DMS153 treated with DMSO at 0.1 percent for 48 hours (cell line): ENCODE measurements around the gene CLCN3.
"Not testable (repeated sequence)": the region's sequence is repeated elsewhere in the genome, so short reads cannot be mapped to it uniquely, and the experiment has no call there.

Experiments
- DNase-seq: peaks from one replicate; lab custom pipeline; 2025; ENCODE audit not compliant: unreplicated experiment; lab: John Stamatoyannopoulos, UW

CLCN3 gene

GRCh38 chr4:169617306-169617705 is 3.1 kb upstream of the CLCN3 start:
- no peak for DNase-seq

DNA sequence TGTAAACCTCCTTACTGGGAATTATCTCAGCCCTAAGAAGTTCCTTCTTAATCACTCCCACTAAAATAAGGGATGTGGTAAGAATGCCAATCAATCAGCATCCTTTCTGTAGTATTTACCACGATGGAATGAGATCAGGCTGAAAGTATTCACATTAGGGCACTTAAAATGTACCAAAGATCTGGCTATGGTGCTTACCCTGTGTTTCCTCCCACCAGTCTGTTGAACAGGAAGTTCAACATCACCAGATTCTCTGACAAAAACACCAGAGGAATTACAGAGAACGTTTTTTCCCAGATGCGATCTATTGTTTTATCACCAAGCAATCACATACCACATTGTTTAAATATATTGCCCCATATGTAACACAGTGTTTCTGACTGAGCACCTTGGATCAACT is 2.1 kb upstream of the CLCN3 start:
- no peak for DNase-seq

- DNase-seq: no peak
Measured at GRCh38 chr4:169618986-169619385, 1.4 kb upstream of the CLCN3 start.

DNA sequence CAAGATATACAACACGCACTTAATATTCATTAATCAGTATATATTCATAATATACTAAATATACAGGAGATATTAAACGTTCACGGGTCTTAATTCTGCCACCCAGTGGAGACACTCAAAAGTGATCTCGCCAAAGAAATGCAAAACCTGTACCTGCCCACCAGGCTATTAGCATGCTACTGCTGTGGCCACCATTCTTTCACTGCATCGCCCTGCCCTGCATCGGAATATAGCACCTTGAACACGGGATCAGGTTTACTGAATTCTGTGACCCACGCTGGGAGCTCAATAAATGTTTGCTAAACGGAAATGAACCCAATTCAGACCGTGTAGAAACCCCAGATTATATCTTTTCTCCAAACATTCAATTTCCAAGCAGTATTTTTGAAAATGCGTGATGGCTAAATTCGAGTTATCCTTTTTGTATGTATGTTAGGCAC is 840 bp upstream of the CLCN3 start:
- no peak for DNase-seq

DNA sequence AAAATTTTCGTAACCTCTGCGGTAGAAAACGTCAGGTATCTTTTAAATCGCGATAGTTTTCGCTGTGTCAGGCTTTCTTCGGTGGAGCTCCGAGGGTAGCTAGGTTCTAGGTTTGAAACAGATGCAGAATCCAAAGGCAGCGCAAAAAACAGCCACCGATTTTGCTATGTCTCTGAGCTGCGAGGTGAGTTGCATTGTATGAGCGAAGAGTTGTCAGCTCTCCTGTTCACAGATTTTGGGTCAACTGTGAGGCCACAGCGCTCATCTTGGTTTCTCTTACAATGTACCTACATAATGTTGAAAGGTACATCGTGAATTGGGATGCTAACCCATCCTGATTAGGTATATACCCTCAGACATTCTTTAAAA is 486 bp downstream of the CLCN3 start:
- DNase-seq: no peak

DNA sequence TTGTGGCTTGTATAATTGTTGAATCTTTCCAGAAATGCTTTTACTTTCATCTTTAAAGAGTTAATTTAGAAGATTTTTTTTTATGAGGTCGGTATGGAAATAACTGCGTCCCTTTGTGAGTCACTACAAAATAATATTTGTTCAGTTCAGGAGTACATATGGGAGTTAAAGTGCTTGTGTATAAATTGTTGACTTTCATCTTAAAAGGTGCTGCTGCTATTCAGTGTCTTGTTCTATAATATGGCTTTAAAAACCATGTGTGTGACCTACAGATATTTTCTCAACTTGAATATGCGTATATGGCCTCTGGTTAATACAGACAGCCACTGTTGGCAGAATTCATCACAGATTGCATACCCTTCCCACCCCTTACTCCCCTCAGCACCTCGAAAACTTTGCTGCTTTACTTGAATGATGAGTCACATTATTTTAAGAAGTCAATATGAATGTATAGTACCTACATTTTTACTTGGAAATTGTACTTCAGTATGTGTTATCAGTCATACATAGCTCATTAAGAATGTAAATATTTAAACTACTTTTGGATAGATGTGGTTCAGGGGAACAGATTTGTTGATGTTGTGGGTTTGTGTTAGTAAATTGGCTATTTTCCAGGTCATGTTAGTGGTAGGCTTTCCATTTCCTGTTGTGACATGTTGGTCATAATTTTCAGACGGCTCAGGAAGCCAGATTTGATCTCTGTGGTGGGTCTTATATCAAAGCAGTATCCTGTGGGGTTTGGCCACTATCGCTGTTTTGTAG is 1.5 kb downstream of the CLCN3 start:
- DNase-seq: peak; percentile 24

GRCh38 chr4:169622566-169622965 is 2.2 kb downstream of the CLCN3 start:
- no peak for DNase-seq

DNA sequence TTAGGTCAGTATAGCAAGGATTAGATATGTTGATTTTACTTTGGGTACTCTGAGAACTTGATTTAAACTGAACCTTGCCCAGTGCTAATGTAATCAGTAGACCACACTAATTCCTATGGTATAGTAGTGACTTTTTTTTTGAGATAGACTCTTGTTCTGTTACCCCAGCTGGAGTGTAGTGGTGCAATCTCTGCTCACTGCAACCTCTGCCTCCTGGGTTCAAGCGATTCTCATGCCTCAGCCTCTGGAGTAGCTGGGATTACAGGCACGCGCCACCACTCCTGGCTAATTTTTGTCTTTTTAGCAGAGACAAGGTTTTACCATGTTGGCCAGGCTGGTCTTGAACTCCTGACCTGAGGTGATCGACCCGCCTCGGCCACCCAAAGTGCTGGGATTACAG is 3.6 kb downstream of the CLCN3 start:
- not testable (repeated sequence) for DNase-seq

- DNase-seq: no peak
Measured at GRCh38 chr4:169625886-169626285, 5.5 kb downstream of the CLCN3 start.

DNA sequence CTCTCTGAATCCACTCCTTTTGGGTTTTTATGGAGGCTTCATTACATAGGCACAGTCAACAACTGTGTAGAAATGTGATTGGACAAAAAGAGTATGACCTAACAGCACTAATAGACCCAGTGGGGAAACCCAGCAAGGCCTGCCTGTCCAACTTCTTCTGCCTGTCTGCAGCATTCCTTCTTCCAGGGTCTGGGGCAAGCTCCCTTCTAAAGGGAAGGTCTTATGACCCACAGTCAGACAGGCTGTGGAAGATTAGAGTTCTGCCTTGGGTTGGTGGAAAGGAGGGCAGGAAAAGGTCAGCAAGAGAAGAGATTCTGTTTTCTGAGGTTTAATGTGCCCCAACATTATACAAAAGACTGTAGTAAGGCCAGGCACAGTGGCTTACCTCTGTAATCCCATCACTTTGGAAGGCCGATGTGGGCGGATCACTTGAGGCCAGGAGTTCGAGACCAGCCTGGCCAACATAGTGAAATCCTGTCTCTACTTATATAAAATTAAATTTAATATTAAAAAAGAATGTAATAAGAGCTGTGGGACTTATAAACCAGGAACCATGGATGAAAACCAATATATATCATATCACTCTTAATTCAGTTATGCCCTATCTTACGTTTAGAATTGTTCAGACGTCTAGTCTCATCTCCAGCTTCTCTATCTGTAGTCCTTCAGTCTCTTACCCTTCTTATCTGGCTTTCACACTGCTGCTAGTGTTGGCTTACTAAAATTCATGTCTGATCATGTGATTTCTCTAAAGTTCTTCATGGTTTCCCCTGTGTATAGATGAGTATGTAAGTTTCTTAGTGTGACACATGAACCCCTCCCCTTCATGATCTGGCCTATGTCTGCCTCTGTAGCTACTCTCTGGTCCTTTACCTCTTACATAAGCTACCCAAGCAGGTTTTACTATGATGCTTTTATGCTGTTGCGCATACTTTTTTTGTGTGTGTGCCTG is 6.2 kb downstream of the CLCN3 start:
- no peak for DNase-seq

- no peak for DNase-seq
Measured at GRCh38 chr4:169627307-169627706, 6.9 kb downstream of the CLCN3 start.

DNA sequence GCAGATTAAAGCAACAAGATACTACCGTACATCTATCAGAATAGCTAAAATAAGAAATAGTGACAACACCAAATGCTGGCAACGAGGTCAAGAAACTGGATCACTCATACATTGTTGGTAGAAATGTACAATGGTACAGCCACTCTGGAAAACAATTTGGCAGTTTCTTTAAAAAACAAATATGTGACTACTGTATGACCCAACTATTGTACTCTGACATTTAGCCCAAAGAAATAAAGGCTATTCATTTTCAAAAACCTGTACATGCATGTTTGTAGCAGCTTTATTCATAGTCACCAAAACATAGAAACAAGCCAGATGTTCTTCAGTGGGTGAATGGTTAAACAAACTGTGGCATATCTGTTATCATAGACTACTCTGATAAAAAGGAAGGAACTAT is 8.2 kb downstream of the CLCN3 start:
- no peak for DNase-seq

- DNase-seq: no peak
Measured at GRCh38 chr4:169630069-169630468, 9.7 kb downstream of the CLCN3 start.

- no peak for DNase-seq
Measured at GRCh38 chr4:169632896-169633295, 12.5 kb downstream of the CLCN3 start.

DNA sequence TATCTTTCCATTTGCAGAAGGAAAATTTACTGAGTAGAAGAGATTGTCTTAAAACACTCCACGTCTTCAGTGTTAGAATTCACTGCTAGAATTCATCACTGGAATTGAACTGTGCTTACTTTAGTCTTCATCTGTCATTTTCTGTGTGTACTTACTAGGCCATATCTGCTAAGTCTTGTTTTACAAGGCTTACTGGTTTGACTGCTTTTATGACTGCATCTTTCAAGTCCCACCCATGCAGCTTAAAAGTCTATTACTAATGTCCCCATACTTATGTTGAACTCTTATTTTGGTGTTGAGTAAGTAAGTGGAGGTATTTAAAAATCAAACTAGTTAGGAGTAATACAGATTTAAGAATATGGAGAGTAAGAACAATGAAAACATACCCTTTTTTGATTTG is 14.6 kb downstream of the CLCN3 start:
- no peak for DNase-seq

DNA sequence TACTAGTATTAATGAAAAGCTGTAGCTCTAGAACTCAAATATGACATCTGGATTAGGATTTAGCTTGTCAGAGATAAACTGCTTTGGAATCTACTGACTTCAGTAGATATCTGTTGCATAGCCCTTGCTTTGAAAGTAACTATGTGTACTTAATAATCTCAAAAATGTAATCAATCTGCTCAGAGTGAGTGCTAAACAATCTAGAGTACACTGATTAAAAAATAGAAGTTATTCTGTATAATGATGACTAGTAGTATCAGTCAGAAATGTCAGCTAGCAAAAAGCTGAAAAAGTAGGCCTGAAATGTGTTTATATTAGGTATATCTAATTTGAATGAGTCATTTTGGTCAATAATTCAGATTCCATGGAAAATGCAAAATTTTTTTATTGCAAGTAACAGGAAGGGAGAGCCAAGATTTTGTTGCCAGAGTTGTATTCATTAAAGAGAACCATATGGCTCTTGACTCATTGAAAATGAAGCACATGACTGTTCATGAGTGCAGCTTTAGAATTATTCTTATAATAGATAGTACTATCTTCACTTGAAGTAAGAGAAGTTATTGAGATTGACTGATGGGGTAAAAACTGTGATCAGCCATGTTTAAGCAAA is 20.0 kb downstream of the CLCN3 start:
- no peak for DNase-seq

DNA sequence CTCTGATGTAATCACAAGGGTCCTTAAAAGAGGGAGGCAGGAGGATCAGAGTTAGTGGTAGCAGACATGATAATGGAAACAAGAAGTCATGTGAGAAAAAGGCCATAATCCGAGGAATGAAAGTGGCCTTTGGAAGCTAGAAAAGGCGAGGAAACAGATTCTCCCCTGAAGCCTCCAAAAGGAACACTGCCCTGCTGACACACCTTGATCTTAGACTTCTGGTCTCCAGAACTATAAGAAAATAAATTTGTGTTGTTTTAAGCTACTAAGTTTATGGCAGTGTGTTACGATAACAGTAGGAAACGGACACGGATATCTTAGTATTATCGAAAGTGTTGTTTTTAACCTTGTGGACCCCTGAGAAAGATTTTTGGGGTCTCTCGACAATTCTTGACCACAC is 24.4 kb downstream of the CLCN3 start:
- DNase-seq: no peak

GRCh38 chr4:169645627-169646026 is 25.2 kb downstream of the CLCN3 start:
- no peak for DNase-seq

DNA sequence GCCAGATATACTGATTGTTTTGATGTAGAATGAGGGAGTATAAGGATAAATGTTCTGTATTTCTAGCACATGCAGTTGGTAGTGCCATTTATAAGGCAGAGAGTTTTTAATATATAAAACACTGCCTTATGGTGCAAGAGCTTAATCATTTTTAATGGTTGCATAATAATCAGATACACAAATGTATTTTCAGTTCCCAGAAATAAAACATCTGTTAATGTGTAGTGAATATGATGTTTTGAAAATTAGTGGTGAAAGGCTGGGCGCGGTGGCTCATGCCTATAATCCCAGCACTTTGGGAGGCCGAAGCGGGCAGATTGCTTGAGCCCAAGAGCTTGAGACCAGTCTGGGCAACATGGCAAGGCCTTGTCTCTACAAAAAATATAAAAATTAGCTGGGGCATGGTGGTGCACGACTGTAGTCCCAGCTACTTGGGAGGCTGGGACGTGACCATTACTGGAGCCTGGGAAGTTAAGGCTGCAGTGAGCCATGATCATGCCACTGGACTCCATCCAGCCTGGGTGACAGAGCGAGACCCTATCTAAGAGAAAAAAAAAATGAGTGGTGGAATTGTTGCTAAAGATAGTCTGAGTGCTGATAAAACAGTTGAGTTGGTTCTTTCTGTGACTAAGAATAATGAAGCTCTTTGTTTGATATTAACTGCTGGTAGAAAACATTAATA is 29.3 kb downstream of the CLCN3 start:
- DNase-seq: no peak

- DNase-seq: no peak
Measured at GRCh38 chr4:169650227-169650936, 30.0 kb downstream of the CLCN3 start.

GRCh38 chr4:169652535-169652934 is 32.2 kb downstream of the CLCN3 start:
- no peak for DNase-seq
